ENCODE data around the gene RASSF4. TPM values are rescaled to one million over a fixed set of nuclear protein-coding genes. Genes with fewer than 3 reads are reported as not detected.

The RASSF4 gene, protein sequence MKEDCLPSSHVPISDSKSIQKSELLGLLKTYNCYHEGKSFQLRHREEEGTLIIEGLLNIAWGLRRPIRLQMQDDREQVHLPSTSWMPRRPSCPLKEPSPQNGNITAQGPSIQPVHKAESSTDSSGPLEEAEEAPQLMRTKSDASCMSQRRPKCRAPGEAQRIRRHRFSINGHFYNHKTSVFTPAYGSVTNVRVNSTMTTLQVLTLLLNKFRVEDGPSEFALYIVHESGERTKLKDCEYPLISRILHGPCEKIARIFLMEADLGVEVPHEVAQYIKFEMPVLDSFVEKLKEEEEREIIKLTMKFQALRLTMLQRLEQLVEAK
- 13.1 and 24.8 TPM in 2 replicates for total RNA-seq

DNA sequence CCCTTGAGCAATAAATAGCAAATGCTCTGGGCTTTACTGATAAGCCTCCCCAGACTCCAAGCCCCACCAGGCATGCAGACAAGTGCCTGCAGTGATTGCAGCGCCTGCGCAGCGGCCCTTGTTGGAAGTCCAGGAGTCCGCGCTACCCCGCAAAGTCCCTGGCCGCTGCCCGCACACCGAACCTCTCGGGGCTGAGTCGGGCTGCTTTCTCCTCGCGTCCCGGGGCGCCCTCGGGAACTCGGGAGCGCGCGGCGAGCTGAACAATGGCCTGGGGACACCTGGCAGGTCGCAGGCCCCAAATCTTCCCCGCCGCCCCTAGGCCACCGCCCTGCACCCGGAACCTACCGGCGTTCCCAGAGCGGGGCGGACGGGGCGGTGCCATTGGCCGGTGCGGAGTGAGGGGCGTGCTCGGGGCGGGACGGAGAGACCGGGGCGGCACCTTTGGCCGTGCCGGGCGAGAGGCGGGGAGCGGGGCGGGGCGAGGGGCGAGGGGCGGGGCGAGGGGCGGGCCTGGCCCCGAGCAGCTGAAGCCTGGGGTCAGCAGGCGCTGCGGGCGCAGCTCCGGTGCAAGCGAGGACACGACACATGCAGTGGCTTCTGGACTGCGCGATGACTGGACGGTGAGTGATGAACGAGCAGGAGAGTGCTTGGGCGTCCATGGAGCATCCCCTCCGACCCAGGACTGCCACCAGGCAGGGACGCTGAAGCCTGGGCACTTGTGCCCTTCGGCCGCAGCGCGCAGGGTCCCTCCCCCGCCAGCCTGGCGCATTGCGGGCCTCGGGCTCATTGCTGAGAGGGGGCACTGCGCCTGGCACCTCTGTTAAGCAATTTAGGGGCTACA is at the start of gene RASSF4:
RASSF4 (plus strand) TSS at position 556 of the 841 bp plus-strand sequence. CDS start 10,401 bp downstream, outside the sequence.
- DNase-seq, result peak; percentile 89

DNA sequence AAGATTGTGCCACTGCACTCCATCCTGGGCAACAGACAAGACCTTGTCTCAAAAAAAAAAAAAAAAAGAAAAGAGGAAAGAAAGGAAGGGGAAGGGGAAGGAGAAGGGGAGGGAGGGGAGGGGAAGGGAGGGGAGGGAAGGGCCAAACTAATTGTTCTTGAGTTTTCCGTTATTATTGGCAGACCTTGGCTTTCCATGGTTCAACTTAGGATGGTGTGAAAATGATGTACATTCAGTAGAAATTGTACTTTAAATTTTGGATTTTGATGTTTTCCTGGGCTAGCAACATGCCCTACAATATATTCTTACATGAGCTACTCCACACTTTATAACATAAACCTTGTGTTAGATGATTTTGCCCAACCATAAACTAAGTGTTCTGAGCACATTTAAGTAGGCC is 49.7 kb upstream of the RASSF4 start:
- DNase-seq, result no peak

DNA sequence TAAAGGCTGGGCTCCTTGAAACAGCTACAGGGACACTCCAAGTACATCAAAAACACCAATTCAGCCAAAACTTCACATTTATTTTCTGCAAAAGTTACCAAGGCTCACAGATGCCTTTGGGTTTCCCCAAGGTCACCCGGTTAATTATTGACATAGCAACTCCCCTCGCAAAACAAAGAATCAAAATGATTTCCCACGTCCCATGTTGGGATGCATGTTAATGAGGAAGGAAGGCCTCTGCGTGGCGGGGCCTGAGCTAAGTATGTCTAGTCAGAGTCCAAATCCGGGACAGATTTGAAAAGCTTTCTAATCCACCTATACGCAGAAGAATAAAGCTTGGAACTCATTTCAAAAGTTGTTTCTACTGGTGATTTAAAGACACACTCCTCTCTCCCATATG is 49.0 kb upstream of the RASSF4 start:
- DNase-seq, result no peak

DNA sequence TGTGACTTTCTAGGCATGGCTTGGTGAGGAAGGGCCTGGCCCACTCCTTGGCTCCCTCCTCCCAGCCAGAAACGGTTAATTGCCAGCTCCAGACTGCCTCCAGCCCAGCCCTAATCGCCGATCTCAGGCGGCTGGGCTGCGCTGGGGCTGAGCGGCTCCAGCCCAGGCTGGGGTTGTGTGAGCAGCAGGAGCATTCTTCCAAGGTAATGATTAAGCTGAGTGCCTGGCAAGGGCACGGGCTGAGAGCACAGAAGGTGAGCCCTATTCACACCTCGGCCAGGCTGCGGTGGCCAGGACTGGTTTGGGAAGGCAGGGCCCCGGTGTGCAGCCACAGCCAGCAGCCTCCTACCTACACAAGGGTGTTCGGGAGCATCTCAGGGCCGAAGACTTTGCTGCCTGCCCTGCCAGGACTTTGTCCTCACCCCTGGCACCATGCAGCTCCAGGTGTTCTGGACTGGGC is 48.5 kb upstream of the RASSF4 start, which contains the start of gene TMEM72:
TMEM72 (plus strand) TSS at position 257 of the 460 bp plus-strand sequence; CDS start at position 433, 176 bp downstream.
- no peak for DNase-seq

DNA sequence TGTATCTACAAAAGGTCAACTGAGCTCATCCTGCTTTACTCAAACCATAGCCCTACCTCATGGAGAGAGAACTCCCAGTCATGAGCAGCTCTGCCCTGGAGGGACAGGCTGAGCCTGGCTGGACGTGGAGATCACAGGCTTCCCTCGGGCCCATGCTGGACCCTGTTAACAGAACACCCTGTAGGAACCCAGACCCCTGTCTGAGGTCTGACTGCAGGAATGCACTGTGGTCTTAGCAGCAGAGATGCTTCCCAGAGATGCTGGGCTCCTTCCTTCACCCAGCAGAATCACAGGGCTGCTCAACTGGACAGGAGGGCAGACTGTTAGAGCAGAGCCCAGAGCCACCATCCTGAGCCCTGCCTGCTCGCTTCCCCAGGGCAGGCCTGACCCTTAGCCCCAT is 47.7 kb upstream of the RASSF4 start:
- no peak for DNase-seq

DNA sequence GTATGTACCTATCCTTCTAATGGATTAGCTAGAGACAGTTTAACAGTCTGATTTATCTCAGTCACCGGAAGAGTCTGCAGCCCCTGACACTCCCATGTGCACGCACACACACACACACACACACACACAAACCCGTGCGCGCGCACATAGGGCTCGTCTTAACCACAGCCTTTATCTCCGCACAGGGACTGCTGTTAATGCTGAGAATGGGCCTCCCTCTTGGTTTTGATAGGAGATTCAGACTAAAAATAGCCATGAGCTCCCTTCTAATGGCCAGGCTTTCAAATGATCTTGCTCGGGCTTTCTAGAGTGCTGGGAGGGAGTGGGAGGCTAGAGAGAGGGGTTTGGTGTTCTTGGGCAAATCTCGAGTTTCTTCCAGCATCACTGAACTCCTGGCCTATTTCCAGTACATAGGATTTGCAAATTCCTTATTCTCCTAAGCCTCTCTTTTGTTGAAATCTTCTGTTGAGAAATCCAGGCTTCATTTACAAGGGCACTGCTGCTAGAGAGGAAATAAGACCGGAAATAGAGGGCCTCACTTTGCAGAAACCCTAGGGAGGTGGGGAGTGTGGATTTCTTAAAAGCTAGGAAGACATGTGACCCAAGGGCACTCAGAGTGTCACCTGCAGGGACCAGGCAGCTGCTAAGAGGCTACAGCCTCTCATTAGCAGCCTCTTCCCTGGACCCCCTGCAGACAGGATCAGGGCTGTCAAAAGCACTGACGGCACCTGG is 46.1 kb upstream of the RASSF4 start:
- no peak for DNase-seq

DNA sequence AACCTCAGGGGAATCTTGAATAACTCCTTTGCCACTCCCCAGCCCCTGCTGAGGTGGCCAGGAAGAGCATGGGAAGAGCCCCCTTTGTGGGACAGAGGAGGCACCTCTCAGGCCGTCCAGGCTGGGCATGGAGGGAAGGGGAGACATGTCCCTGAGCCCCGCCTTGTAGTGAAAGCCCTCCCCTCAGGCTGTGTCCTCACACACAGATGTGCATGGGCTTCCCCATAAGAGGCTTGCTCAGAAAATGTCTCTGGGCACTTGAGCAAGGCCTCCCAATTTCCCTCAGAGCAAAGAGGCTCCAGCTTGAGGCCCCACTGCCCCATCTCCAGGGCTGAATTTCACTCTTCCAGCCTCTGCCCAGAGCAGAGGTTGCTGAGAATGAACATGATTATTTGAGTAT is 44.7 kb upstream of the RASSF4 start:
- DNase-seq, result no peak

DNA sequence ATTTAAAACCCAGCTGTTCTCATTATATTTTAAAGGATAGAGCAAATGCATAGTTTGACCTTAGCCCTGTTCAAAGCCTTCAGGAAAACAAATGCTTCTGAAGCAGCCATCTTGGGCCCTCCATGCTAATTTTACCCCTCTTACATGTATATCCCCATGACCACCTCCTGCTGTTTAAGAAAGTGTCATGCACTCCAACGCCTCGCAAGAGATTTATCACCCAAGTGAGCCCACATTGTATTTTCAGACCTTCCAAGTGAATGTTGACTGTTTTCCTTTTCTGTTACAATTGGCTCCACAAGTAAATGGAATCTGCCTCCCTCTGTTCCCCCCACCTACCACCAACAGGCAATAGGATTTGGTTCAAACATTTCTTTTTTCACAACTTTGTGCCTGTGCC is 43.2 kb upstream of the RASSF4 start:
- no peak for DNase-seq

DNA sequence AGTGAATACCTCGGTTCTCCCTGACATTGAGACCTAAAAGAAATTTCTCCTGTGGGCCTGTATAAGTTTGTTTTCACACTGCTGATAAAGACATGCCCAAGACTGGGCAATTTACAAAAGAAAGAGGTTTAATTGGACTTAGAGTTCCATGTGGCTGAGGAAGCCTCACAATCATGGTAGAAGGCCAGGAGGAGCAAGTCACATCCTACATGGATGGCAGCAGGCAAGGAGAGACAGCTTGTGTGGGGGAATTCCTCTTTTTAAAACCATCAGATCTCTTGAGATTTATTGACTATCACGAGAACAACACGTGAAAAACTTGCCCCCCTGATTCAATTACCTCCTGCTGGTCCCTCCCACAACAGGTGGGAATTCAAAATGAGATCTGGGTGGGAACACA is 41.8 kb upstream of the RASSF4 start:
- no peak for DNase-seq

DNA sequence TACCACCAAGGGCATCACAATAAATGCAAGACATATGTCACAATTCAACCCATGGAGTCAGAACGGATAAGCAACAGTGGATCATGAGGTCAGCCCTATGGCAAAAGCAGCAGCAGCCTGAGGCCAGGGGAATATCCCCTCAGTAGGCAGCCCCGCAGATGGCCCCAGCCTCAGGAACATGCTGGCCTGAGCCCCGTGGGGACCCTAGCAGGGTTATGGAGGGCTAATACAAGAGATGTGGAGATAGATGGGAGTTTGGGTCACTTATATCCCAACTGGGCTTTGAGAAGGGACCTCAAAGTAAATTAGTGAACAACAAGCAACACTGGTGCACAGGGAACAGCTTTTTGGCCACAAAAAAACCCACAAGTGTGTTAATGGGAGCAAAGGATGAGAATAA is 39.4 kb upstream of the RASSF4 start:
- no peak for DNase-seq

DNA sequence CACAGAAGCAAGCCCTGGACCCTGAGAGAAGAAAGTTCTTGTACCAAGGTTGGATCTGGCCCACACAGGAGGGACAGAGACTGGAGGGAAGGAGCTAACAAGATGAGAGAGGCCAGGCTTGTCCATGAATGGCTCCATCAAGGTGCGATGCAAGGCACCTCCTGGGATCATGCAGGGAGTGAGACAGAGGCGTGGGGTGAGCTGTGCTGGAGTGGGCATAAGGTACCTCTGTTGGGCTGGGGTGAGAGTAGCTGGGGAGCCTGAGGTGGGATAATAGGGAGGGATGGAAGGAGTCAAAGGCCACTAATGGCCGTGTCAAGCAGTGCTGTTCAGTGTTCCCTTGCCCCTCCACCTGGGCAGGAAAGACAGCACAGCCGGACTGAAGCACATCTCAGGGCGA is 38.5 kb upstream of the RASSF4 start:
- DNase-seq, result no peak

DNA sequence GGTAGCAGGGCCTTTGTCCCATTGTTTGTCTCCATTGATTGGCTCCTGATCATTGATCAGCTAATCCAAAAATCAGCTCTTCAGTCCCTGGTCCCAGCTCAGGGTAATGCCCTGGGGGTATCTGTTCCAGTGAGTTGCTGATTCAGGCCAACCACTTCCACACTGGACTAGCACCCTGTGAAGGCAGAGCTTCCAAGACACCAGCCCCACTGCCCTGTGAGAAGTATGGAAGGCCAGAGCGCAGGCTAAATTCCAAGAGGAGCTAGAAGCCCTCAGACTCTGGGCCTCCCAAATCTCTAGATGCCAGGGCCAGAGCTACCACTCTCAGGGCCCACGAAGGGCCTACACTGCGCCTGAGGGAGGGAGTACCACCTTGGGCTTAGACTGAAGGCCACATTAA is 38.1 kb upstream of the RASSF4 start:
- no peak for DNase-seq

DNA sequence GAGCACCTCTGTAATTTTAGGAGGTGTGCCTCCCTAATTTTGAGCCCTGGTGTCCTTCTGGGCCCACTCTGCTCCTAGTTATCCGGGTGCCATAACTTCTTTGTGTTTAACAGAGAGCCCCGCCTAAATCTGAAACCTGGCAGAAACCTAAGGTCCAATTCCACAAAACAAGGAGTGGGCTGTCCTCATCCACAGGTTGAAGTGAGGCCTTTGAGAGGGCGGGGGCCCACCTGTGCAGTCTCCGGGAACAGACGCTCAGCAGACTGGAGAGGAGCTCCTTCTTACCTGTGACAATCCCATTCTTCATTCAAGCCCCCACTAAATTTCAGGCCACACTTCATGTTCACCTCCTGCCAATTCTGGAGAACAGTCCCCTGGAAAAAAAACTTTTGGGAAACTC is 37.6 kb upstream of the RASSF4 start:
- DNase-seq, result no peak

DNA sequence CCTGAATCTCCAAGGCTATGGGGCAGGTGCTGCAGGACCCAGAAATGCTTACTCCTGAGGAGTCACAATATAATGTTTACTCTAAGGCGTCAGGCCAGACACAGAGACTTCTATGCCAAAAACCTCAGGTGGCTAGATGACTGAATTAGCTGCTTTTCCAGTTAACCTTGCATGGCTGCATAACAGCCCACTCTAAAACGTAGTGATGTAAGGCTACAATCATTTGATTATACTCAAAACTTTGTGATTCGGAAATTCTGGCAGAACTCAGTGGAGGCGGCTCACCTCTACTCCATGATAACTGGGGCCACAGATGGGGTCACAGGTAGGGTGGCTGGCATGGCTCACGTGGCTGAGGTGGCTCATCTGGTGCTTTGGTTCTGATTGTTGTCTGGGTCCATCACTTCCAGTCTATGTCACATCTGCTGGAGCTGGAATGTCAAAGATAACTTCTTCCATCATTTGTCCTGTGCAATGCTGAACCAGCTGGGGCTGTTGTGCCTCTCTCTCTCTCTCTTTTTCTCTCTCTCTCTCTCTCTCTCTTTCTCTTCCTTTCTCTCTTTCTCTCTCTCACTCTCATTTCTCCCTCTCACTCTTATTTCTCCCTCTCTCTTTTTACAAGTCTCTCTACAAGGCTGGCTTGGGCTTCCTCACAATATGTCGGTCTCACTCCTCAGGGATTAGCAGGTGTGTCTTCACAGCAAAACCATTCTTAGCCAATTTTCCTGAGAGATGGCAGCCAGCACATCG is 36.6 kb upstream of the RASSF4 start:
- no peak for DNase-seq

DNA sequence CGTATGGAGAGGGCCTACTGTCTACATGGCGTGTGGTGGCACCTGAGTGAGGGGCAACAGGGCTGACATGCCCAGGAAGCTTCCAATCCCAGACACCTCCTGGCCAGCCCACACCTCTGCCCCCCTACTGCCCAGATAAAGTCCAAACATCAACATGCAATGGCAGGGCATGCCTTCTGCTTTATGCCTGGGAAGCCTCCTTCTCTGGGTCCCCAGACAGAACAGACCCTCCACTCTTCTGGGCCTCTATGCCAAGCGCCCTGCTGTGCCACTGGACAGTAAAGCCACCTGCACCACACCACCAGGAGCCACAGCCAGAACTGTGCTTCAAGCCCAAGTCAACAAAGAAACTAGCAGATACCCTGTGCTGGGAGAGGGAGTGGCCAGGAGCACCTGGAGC is 36.0 kb upstream of the RASSF4 start:
- DNase-seq, result no peak

DNA sequence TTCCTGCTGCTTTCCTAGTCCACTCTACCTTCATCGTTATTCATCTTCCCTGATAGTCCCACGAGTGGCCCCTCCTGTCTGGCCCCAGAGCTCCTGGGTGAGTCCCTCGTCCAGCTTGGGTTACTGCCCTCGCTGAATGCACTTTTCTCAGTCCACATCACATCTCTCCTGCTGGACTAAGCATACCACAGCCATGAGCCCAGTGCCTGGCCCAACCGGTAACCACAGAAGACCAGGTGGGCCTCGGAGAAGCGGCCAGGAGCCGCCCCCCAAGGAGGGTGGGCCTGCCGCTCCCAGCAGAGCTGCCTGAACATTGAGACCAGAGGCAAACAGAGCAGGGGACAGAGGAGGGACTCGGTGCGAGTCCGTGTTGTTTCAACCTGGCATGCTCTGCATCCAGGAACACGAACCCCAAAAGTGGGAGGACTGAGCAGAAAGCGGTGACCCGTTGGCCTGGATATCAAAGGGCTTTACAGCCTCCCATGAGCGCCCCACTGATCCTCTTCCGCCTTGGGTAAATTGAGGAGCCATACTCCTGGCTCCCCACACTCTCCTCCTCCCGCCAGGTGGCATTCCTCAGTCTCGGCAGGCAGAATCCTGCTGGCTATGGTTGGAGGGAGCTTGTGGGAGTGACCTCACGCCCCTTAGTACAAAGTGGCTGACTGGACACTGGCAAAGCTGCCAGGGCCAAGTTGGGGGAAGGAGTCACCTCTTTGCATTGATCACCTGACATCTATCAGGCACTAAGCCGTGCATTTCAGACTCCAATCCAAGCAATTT is 35.2 kb upstream of the RASSF4 start:
- no peak for DNase-seq

DNA sequence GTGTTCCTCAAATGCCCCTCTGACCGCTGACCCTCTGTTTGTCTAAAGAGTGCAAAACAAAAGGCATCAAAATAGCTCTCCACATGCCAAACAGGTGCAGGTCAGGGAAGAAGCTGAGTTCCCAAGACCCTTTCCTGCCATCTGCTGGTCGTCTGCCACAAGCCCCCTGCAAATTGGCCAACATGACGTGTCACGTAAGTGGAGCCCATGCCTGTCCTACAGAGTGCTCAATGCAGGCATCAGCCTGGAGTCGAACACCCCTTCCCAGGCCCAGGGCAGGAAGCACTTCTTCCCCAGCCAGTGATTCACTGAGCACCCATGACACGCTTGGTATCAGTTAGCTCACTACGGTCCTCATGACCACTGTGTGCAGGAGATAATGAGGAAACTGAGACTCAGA is 34.4 kb upstream of the RASSF4 start:
- DNase-seq, result peak; percentile 11

DNA sequence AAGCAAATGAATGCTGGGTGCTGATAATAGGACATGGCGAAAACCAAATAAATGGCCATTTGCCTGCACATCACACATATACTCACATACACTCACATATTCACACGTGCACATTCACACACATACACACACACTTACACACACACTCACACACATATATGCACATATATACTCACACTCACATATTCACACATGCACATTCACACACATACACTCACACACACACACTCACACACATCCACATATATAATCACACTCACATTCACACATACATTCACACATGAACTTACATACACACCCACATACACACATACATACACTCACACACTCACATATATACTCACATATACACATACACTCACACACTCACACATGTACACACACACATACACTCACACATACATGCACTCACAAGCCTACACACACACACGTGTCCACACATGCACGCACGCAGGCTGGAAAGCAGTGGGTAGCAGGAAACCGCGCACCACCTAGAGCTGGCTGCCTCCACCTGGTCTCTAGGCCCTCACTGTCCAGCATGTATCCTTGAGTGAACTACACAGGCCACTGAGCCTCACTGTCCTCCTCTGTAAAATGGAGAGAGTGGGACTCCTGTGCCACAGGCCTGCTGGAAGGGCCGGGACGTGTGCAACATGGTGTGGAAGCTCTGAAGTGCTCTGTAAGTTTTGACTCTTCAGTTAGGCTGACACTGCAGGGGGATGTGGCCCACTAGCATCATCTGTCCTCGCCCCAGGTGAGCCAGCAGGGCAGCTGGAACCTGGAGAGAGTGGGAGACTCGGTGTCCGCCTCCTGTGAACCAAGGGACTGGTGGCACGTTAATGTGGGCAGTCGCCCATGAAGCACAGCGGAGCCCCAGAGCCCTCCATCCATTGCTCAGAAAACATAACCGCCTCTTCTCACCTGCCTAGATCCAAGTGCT is 33.5 kb upstream of the RASSF4 start:
- DNase-seq, result no peak

DNA sequence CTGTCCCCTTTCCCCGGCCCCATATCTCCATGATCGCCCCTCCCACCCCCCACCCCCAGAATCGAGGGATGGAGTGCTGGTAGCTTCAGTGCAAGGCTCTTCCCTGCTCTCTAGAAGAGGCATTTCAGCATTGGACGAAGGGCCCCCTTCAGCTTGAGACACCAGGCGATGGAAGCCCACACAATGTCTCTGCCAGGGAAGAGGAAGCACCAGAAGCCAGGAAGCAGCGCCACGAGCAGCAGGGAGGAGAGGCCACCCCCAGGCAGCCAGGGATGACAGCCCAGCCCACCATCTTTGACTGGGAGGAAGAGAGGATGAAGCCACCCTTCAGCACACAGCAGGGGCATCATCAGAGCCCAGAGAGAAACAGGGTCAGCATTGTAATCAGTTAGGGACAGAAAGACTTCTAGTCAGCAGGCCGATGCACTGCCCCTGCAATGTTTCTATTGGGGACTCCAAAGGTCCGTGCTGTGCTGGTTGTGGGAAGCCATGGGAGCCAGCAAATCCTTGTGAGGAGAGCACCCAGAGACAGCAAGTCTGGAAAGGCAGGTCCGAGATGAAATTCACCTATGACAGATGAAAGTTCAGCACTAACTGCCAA is 32.8 kb upstream of the RASSF4 start:
- DNase-seq, result no peak

DNA sequence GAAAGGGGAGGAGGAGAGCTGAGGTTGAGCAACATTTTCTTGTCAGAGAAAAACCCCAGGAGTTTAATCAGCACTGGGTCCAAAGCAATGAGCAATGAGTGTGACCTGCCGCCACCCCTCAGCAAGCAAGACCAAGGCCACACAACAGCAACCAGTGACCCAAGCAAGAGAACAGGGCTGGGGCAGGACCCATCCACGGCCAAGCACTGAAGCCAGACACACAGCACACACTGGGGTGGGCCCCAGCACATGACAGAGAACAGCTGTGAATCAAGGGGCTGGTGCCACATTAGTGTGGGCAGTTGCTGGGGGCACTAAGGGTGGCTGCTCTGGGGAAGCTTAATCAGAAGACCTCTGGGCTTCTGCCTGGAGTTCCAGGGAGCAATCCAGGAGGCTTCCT is 32.2 kb upstream of the RASSF4 start:
- no peak for DNase-seq

Measured in dermis blood vessel endothelial cell (primary cell).